Hematopoietic multipotent progenitor cell treated with erythropoietin and hydrocortisone succinate and interleukin-3 and kit ligand, for 8 days (in vitro differentiated cells): ENCODE data around the gene CACNG4.
"Not testable (repeated sequence)": the region's sequence is repeated elsewhere in the genome, so short reads cannot be mapped to it uniquely, and the experiment has no call there.

Experiments
- DNase-seq: peaks from one replicate; pipeline ENCODE4 v3.0.0-alpha.2; 2015

Gene CACNG4

DNA sequence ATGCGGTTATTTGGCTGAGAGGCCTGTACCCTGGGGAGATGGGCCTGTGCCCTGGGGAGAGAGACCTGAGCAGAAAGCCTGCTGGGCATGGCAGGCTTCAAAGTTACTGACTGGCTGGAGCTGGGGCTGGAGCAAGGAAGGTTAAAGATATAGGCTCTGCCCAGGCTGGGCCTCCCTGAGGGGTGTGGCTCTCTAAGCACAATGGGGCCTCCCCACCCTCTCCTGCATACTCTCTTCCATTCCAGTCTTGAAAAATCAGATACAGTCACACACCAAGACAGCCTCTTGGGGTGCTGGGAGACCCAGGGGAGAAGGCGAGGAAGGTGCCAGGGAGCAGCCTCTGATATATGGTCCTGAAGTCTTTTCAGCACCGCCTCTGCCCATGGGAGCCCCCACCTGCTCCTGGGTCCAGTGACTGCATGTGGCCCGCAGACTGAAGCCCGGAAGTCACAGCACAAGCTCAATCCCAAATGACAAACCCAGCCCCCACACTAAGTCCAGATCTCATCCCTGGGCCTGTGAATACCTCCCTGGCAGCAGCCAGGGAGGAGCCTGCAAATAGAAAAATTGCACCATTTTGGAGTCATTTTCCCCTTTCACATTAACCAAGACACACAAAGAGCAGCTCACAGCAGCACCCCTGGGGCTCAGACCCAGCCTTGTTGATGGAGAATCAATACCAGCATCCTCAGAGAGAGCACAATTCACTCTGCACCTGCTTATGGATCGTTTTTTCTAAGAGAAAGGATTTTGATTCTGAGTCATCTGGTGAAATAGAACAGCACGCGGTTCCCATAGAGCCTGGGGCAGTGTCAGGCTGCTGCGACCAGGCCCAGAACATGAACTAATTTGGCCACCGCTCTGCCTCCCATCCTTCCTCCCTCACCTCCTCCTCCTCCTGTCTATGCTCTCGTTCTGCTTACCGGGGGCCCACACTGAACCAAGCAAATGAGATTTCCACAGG is 54.2 kb downstream of the CACNG4 start:
- DNase-seq: no peak

DNA sequence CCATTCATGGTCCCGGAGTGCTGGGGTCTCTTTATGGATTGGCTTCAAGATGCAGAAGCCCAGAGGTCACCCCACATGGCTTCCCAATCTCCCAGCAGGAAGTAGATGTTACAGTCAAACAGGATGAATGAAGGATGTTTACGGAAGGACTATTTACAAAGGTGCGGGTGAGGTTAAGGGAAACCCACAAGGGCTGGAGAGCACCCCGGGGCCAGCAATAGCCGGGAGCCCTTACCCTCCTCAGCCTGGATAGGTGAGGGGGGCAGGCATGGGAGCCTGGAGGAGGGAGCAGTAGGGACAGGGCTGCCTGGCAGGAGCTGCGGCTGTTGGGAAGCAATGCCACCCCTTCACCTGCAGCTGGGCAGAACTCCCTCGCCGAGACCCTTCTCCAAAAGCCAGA is 55.3 kb downstream of the CACNG4 start:
- no peak for DNase-seq

DNA sequence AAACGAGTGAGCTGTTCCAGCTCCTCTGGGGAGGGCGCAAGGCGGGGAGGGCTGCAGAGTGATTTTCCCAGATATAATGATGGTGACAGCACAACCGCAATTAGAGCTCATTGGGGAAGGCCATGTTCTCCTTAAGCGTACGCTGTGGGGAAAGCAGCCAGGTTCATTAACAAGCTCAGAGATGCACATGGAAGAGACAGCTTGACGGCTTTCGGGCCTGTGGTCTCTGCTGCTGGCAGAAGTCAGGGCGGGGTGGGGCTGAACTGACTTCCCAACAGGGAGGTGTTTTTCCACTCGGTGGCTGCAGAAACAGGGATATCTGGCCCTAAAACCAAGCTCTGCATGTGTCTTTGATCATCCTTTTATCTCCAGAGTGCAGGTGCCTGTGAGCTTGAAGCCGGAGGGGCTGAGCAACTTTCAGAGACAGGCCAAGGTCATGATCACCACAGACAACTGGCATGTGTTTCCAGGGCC is 55.8 kb downstream of the CACNG4 start:
- no peak for DNase-seq

DNA sequence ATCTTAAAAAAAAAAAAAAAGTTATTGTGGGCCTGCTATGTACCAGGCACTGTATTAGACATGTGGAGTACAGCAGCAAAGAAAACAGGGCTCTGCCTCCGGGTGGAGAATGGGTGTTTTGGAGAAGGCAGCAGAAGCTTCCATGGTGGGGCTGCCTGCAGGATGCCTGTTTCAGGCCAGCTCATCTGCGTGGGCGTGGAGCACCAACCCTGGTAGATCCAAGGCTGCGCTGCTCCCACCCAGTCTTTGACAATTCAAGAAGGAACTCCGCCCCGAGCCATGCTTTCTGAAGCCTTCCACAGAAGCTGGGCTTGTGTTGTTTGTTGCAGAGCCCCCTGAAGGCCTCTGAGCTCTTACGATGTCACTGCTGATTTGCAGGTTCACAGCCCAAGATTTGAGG is 56.7 kb downstream of the CACNG4 start:
- no peak for DNase-seq

DNA sequence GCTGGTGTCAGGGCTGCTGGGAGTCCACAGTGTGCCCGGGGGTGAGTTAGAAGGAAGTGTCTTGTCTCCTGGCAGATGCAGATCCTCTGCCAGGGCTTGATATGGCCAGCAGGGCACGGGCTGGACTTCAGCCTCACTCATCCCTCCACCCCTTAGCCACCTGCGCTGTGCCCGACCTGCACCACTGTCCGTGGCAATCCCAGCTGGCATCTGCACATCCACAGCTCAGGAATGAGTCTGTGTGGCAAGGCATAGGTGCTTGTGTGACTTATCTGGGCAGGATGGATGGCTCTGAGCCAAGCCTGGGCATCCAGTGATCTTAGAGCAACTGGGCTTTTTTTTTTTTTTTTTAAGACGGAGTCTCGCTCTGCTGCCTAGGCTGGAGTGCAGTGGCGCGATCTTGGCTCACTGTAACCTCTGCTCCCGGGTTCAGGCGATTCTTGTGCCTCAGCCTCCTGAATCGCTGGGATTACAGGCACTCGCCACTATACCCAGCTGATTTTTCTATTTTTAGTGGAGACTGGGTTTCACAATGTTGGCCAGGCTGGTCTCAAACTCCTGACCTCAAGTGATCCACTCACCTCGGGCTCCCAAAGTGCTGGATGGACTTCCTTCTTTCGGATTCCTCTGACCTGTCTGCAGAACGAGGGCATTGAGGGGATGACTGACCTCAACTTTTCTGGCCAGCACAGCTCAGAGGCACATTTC is 57.4 kb downstream of the CACNG4 start:
- no peak for DNase-seq

DNA sequence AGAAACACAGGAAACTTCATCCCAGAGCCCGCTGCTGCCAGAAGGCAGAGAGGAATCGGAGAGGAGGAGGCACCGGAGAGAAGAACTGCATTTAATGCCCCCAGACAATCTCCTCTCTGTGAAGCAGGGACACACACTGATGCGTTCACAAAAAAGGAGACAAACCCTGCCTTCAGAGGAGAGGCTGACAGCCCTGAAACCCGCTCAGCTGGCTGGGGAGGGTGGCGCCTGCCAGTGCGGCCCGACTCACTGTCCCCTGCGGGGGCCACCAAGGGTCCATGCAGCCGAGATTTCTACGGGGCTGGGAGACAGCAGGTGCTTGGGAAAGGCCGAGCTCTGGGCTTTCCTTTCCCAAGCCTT is 57.9 kb downstream of the CACNG4 start:
- DNase-seq: no peak

DNA sequence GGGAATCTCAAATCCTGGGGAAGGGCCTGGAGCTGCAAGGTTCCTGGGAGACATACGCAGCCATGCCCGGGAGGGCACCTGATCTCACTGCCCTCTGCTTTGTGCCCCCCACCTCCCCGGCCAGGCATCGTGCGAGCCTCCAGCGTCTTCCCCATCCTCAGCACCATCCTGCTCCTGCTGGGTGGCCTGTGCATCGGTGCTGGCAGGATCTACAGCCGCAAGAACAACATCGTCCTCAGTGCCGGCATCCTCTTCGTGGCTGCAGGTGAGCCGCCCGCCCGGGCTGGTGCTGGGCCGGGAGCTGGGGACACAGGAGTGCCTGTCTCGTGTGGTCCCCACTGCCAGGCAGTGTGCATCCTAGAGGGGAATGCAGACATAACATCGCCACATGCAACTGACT is 60.2 kb downstream of the CACNG4 start:
- no peak for DNase-seq

DNA sequence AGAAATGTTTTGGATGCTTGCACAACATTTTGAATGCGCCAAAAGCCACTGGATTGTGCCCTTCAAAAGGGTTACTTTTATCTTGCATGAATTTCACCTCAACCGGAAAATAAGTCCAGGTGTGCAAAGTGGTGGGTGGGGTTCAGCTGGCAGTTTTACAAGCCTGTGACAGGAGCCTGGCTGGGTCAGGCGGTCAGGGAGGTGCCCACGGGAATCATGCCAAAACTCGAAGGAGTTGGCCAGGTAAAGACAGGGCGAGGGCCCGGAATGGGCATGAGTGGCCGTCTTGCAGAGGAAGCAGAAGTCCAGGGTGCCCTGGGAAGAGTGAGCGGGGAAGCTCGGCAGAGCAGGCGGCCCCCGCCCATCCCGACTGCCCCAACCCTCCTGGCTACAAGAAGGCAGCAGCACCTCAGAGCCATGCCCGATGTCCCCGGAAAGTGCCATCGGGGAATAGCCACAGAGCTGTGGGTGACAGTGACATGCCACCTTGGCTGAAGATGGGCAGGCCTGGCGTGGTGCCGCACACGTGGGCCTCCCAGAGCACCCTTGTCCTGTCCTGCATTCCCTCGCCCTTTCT is 60.8 kb downstream of the CACNG4 start:
- no peak for DNase-seq

DNA sequence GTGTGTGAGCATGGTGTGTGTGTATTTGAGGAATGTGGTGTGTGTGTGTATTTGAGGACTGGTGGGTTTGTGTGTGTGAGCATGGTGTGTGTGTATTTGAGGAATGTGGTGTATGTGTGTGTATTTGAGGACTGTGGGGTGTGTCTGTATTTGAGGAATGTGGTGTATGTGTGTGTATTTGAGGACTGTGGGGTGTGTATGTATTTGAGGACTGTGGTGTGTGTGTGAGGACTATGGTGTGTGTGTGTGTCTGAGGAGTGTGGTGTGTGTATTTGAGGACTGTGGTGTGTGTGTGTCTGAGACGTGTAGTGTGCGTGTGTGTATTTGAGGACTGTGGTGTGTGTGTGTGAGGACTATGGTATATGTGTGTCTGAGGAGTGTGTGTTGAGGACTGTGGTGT is 61.8 kb downstream of the CACNG4 start:
- DNase-seq: no peak

DNA sequence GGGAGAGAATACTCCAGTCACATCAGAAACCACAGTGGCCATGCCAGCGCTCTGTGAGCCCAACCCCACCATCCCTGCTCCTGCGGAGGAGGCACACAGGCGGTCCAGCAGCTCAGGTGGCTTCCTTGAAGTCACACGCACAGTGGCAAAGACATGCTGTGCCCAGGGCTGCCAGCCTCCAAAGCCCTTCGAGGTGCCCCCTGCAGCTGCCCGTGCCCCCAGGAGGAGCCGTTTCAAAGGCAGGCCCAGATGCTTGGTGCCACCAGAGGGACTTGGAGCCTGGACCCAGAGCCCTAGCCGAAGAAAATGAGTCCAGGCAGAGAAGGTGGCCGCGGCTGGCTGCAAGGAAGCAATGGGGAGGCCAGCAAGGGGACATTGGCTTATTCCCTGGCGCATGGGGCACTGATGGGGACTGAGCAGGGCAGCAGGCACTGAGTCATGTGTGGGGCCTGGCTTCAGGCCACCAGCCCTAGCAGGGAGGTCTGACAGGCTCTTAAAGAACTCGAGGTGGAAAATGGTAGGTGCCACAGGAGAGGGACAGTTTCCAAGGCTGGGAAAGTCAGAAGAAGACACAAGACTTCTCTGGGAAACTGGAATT is 62.6 kb downstream of the CACNG4 start:
- DNase-seq: no peak

DNA sequence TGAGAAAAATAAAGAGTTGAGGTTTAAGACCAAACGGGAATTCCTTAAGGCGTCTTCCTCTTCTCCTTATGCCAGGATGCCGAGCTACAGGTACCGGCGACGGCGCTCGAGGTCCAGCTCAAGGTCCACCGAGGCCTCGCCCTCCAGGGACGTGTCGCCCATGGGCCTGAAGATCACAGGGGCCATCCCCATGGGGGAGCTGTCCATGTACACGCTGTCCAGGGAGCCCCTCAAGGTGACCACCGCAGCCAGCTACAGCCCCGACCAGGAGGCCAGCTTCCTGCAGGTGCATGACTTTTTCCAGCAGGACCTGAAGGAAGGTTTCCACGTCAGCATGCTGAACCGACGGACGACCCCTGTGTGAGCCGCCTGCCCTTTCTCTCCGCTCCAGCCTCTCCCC is 66.1 kb downstream of the CACNG4 start:
- no peak for DNase-seq

DNA sequence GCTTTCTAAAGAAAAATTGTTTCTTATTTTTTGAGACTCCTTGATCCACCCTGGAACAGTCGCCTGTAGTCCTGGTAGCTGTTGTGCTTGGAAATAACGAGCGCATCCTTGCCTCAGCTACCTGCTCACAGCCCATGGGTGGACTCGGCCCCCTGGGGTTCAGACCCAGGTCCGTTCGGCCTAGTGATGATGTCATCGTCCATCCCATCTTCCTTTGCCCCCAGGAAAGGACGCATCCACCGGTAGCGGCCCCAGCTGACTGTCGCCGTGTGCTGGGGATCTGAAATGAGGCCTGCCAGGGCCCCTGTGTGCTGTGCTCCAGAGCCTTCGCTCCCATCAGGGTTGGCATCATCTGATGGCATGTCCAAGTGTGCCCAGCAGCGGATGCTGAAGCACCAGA is 67.9 kb downstream of the CACNG4 start:
- DNase-seq: no peak

DNA sequence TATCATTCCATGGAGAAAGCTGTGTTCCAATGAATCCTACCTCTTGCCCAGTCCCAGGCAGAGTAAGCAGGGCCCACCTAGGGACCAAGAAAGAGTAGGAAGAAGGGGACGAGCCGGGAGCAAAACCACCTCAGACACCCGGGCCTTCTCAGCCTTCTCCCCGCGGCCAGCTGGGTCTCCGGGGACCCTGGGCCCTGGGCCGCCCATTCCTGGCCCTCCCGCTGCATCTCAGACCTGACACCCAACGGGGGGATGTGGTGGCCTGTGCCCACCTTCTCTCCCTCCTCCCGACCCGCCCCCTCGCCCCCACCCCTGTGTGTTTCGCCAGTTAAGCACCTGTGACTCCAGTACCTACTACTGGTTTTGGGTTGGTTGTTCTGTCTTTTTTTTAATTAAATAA is 68.5 kb downstream of the CACNG4 start:
- DNase-seq: no peak

DNA sequence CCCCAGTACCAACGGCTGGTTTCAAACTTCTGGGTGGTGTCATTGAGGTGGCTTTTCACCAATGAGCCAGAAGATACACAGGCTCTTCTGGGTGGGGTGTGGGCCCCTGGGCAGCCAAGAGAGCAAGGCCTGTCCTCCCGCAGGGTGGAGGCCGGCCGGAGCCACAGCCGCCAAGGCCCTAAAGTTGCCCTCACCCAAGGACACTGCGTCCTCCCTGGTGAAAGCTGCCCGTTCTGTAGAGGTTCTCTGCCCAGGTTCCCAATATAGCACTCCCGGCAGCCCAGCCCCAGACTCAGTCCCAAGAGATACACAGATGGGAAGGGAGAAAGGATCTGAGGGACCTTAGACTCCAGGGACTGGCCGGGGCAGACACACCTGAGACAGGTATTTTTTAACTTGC is 69.1 kb downstream of the CACNG4 start:
- no peak for DNase-seq

DNA sequence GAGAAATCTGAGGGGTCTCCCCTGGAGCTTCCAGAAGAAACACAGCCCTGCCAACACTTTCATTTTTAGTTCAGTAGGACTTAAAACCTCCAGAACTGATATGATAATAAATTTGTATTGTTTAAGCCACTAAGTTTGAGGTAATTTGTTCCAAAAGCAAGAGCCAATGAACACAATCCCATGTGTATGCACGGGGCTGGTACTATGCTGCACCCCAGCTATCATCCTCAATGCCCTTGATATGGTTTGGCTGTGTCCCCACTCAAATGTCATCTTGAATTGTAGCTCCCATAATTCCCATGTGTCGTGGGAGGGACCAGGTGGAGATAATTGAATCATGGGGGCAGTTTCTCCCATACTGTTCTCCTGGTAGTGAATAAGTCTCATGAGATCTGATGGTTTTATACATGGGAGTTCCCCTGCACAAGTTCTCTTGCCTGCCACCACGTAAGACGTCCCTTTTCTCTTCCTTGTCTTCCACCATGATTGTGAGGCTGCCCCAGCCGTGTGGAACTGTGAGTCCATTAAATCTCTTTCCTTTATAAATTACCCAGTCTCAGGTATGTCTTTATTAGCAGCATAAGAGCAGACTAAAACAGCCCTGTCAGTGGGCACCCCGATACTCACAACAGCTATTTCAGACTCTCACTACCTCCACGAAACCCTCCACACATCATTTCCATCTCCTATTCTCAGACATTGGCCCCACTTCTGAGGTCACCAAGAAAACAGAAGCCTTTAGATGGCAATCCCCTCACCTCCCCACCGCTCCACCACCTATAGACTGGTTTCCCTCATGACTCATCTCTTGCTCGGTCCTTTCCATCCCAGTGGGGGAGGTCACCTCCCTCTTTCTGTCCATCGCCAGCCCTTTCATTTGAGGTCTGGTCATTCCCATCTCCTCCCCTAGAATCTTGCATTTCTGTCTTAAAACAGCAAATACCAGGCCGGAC is 70.9 kb downstream of the CACNG4 start:
- no peak for DNase-seq

DNA sequence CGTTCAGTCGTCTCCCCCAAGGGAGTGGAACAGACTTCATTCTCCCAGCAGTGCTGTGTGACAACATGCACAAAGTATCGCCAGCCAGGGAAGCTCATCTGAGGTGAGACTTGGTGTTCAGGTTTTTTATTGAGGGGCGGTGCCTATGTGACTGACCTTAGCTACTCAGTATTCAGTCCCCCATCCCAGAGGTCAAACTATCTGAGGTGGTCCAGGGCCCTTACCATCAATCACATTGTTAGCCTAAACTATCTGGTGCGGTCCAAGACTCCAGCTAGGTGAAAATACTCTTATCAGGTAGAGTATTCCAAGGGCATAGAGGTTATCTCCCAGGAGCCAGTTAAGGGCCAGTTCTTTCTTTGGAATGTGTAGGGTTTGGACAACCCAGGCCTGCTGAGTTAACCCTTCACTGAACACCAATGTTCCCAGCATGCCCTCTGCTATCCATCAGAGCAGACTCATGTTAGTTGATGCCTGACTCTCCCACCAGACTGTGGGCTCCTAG is 74.4 kb downstream of the CACNG4 start:
- no peak for DNase-seq

DNA sequence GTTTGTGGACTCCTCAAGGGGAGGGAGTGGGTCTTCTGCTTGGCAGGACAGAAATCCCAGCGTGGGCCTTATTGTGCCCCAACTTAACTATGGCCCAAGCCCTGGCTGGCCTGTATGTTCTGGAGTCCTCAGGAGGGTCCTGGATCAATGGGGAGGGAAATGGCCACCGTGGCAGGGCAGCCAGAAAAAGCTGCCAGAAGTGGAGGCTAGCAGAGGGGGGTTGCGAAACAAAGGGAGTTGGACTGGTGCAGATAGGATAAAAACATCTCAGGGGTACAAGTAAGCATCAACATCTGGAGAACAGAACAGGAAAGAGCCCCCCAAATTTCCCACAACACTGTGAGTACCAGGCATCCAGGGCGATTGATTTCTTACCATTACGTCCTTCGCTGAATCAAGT is 76.1 kb downstream of the CACNG4 start:
- no peak for DNase-seq

DNA sequence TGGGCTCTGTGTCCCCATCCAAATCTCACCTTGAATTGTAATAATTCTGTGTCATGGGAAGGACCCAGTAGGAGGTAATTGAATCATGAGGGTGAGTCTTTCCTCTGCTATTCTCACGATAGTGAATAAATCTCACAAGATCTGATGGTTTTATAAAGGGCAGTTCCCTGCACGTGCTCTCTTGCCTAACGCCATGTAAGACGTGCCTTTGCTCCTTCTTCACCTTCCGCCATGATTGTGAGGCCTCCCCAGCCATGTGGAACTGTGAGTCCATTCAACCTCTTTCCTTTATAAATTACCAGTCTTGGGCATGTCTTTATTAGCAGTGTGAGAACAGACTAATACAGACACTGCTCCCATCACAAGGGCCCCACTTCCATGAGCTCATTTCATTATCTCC is 76.6 kb downstream of the CACNG4 start:
- not testable (repeated sequence) for DNase-seq

DNA sequence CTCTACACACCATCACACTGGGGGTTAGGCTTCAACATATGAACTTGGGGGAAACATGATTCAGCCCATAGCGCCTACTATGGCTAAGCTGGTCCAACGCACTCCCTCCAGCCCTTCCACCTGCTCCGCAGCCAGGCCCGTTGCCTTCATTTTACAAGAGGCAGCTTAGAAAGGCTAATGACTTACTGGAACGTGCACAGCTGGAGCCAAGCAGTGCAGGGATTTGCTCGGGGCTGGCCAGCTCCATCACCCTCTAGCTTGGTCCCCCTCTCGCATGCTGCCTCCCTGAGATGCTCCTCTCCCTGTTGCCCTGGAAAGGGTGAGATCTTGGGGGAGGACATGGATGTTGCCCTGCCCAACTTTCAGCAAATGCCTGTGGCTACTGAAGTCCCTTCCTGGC is 77.0 kb downstream of the CACNG4 start:
- no peak for DNase-seq

DNA sequence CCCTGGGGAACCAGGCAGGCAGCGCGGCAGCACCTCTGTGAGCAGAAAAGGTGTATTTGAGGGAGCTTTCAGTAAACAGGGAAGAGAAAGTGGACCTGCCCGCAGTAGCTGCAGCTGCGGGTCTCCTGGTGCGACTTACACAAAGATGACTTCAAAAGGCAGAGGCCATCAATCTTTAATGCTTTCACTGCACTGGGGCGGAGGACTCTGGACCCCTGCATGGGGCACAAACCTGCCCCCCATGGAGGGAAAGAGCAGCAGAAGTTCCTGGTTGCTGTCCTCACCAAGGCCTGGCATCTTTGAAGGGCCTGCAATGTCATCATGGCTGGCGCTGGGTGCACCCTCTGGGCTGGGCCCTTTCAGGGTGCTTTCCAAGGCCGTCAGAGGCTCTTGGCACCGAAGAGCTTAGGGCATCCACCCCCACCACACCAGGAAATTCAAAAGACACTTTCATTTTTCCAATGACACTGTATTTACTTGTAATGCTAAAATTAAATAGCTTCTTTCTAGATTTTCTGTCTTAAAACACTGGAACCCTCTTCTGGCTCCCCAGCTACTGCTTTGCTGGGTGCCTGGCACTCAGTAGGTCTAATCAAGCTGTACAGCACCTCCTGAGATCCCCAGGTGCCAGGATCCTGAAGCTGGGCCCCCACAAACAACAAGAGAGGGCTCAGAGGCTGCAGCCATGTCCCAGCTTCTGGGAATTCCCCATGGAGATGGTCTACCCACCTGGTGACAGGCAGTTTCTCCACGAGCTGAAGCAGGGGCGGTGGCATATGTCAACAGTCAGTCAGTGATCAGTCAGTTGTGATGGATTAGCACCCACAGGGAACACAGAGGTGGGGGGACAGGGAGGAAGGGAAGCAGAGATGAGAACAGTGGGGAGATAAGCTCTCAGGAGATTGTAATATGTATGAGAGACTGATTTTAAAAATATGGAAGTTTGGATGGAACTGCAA is 77.7 kb downstream of the CACNG4 start:
- DNase-seq: no peak

DNA sequence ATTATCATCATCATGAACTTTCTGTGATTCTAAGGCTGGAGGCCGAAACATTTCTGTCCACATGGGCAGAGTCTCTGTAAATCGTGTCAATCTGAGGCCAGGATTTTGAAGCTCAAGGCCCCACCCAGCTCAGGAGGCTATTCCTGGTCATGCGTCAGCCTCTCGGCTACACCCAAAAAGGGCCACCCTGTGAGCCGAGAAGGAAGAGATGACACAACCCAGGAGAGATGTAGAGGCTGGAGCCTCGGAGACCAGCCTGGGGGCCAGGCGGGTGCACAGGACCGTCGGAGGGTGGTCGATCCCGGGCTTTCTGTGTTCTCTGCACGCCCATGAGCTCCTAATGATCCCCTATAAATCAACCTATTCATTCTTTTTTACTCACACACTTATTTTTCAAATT is 78.8 kb downstream of the CACNG4 start:
- no peak for DNase-seq
